Esophagus mucosa (tissue), 1 donor: ENCODE measurements around the gene CTDSP1. TPM values are rescaled to one million over a fixed set of nuclear protein-coding genes. Genes with fewer than 3 reads are reported as not detected.

ENCODE experiments used
- ATAC-seq: fragments of 200-7000 bp; cut with Tn5 transposase; one replicate; pipeline ENCODE4 v1.9.1; 2020
- total RNA-seq: library from RNA; stranded (reverse); gene quantifications from one replicate; pipeline ENCODE4 v1.2.4, GENCODE V29; 2023
- donor health status: DM: yes; HTN: yes; CAD: no.

CTDSP1 gene
- total RNA-seq, 1 donor from 2014 or later: 64.2 TPM

DNA sequence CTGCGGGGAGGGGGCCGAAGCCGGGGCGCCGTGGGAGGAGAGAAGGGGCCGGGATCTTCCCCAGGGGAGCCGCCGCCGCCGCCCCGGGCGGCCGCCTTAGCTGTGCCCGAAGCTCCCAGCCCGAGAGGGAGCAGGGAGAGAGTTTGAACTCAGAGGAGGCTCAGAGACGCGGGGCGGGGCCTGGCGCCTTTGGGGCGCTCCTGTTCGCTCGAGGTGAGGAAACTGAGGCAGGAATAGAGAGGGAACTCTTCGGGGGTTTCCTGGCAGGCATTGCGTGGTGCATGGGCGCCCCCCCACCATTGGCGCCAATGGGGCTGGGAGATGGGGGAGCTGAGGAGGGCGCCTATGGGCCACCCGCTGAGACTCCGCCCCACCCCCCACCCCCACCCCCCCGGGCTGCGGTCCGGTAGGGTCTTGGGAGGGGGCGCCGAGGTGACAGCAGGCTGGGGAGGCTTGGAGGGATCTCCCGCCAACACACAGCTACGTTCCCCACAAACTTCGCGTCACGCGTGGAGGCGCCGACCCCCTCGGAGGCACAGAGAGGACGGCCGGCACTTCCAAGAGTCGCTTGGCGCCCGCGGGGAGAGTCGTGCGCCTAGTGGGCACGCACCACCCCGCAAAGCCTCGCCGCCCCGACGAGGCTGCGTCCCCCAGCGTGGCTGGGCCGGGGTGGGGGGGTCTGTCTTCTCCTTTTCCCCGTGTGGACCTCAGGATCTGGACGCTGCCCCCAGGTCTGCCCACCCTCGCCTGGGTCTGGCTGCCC lies 680 bp downstream of the CTDSP1 start:
- ATAC-seq: no peak

DNA sequence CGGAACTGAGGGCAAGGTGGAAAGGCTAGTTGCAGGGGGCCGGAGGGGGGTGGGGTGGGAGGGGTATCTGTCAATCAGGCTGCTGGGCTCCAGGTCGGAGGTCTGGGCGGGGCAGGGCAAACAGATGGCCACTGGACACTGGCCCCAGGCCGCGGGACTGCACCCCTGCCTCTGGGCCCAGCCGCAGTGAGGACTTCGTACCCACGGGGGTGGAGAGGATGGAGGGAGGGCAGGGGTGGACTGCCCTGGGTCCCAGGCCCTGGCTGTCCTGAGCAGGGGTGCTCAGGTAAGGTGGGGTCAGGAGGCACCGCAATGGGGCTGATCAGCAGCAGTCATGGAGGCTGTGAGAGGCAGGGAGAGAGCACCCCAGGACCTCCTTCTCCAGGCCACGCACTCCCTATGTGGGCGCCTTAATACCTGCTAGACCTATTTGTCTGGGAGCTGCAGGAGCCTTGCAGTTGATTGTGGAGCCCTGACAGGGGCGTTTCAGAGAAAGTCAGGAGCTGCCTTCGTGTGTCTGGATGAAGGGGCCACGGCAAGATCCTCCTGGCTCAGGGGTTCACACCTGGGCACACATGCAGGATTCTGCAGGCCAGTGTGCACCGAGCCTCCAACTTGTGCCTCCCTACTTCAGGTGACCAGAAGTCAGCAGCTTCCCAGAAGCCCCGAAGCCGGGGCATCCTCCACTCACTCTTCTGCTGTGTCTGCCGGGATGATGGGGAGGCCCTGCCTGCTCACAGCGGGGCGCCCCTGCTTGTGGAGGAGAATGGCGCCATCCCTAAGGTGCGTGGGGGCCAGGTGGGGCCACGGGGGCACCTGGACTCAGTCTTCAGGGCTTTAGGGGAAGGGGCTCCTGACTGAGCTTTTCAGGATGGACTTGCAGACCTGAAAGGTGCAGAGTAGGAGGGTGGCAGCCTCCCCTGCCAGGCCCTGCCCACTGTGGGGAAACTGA lies 1.5 kb downstream of the CTDSP1 start:
- ATAC-seq: no peak

- ATAC-seq: no peak
Observed at GRCh38 chr2:218401890-218402289, 2.2 kb downstream of the CTDSP1 start.

- ATAC-seq: no peak
Observed at GRCh38 chr2:218402491-218402901, 2.8 kb downstream of the CTDSP1 start.

GRCh38 chr2:218402911-218403411 lies 3.3 kb downstream of the CTDSP1 start:
- no peak for ATAC-seq

GRCh38 chr2:218403810-218404209 lies 4.1 kb downstream of the CTDSP1 start:
- no peak for ATAC-seq

- ATAC-seq: no peak
Observed at GRCh38 chr2:218404351-218405085, 4.8 kb downstream of the CTDSP1 start.

GRCh38 chr2:218405086-218405745 lies 5.5 kb downstream of the CTDSP1 start:
- no peak for ATAC-seq

GRCh38 chr2:218405746-218406208 lies 6.1 kb downstream of the CTDSP1 start:
- no peak for ATAC-seq

DNA sequence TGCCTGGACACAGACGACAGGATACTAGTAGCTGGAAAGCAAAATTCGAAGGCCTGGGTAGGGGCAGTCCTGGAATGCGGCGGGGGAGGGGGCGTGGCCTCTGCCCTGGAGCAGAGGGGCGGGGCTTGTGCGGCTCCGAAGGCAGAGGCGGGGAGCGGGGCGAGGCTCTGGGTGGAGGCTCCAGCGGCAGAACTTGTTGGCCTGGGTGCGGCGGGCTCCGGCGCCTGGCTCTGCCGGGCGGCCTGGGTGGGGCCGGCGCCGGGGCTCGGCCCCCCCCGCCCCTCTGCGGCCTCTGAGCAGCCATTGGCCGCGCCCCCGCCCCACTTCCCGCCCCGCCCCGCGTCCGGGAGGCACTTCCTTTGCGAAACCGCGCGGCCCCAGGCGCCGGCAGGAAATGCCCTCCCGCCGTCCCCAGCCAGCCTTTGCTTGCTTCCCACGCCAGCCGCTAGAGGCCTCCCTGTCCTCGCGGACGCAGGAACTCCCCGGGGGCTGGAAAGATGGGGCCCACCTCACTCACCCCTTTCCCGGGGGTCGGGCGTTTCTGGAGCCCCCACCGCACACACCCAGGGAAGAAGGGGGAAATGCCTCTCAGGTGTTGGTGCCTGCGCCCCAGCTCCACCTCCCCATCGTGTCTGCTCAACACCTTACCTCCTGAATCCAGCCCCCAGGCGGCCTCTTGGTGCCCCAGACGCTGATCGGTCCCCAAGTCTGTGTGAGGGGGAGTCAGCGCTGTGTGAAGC lies 6.7 kb downstream of the CTDSP1 start:
- peak; percentile 91 for ATAC-seq

DNA sequence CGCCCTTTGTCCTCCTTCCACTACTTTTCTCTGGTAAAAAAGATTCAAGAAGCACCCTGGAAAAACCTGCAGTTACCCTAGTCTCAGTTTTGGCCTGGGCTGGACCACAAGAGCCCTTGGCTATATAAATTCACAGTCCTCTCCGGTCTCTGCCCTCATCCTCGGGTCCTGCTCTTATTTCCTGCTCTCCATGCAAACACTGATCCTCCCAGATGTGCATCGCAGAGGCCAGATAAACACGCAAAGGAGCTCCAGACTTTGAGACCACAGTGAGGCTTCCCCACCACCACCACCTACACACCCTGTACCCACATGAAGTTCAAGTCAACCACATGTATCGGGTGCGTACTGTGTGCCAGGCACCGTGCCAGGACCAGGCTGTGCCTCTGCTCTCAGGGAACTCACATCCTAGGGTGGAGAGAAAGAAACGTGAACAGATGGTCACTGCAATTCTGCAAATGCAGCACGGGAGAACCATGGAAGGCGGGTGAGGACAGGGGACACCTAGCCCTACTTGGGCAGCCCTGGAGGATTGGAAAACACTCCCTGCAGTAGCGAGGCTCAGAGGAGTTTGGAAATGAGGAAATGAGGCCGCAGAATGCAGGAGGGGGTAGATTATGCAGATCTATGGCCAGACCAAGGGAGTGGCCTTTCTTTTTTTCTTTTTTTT lies 7.4 kb downstream of the CTDSP1 start:
- ATAC-seq: peak; percentile 37

DNA sequence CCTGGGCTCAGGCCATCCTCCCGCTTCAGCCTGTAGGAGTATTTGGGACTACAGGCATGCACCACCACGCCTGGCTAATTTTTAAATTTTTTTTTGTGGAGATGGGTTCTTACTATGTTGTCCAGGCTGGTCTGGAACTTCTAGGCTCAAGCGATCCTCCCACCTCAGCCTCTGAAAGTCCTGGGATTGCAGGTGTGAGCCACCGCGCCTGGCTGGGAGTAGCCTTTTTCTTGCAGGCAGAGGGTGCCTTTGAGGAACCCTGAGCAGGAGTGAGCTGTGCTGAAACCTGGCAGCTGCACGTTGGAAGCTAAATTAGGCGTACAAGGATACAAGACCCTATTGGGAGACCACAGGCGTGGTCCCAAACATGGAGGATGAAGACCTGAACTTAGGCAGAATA lies 8.0 kb downstream of the CTDSP1 start:
- ATAC-seq: no peak

DNA sequence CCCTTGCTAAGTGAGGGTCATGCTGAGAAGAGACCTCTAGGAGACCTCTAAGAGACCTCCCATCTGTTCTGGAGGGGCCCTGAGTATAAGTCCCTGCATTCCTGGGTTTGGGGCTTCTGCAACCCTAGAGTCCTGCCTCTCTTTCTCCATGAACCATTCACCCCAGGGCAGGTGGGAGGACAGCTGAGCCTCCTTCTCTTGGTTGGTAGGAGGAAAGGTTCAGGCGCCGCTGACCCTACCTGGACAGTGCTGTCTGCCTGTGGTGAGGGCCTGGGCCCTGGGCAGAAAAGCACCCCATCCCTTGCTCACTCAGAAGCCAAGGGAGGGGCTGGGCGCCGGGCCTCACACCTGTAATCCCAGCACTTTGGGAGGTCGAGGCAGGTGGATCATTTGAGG lies 18.7 kb downstream of the CTDSP1 start:
- ATAC-seq: no peak

DNA sequence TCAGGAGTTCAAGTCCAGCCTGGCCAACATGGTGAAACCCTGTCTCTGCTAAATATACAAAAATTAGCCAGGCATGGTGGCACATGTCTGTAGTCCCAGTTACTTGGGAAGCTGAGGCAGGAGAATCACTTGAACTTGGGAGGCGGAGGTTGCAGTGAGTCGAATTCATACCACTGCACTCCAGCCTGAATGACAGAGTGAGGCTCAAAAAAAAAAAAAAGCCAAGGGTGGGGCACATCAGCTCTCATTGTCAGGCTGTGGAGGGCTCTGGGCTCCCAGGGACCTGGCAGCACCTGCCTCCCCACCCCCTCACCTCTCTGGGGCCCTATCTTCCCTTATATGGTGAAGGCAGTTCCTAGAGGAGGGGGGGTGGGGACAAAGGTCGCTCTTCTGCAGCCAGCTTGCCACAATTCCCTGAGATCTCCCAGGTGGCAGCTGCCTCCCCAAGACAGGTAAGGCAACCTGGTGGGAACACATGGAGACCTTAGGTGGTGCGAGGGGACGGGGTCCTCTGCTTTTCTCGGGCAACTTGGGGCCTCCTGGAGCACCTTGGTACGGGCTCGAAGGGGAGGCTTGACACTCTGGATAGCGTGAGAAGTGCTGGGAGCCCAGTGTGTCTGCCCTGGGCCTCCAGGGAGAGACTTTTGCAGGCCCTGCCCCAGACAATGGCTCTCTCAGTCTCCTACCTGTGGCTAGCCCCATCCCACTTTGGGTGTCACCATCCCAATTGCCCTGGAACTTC lies 19.2 kb downstream of the CTDSP1 start, which contains the start of gene VIL1:
Gene VIL1 (plus strand): TSS at position 407 of the 742 bp plus-strand sequence. CDS start 4,656 bp downstream, outside the sequence.
- ATAC-seq: no peak

DNA sequence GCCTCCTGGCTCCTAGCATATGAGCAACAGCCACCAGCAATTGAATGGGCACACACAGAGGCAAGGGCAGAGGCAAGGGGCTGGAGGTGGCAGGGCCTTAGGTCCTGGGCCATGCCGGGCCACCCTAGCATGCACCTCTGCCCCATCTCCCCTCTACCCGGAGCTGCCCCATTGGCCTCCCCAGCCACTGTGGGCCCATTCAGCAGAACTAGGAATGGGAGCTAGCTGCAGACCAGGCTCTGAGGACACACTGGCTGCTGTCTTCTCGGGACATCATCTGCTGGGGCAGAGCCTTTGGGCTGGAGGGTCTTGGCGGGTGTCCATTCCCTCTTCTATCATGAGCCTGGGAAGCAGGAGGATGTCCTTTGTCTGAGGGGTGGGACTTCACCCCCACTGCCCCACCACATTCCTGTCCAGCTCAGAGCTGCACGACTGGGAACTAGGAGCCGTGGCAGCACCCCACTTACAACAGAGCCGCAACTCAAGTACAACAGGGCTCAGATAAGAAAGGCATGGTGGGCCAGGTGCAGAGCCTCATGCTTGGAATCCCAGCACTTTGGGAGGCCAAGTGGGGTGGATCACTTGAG lies 20.1 kb downstream of the CTDSP1 start:
- ATAC-seq: peak; percentile 6

GRCh38 chr2:218421027-218421426 lies 21.4 kb downstream of the CTDSP1 start:
- ATAC-seq: no peak

DNA sequence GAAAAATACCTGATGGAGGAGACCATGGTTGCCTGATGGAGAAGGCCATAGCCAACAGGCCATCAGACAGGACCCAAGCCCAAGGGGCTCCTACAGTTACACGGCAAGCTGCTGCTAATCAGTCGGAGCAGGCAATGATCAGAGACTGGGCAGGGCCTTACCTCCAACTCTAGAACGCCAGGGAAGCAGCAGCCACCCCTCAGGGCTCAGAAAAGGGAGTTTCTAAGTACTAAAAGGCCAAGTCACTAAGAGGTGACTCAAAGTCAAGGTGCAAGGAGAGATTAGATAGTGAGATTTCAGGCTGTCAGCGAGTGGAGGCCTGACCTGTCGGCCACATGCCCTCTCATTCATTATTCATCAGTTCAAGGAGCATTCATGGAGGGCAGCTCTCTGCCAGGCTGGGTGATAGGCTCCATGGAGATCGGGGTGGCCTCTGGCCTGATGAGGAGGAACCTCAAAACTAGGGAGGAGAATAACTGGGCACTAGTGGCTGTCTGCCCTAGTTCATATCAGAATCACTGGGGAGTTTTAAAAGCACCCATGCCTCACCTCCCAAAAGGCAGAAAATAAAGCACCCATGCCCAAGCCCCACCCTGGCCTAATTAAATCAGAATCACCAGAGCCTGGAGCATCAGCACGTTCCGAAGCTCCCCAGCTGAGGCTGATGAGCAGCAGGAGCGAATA lies 22.9 kb downstream of the CTDSP1 start:
- peak; percentile 7 for ATAC-seq

- no peak for ATAC-seq
Observed at GRCh38 chr2:218423584-218423983, 23.9 kb downstream of the CTDSP1 start.

- no peak for ATAC-seq
Observed at GRCh38 chr2:218425531-218425930, 25.9 kb downstream of the CTDSP1 start.
